ENCODE results near the gene ST3GAL5.

DNA sequence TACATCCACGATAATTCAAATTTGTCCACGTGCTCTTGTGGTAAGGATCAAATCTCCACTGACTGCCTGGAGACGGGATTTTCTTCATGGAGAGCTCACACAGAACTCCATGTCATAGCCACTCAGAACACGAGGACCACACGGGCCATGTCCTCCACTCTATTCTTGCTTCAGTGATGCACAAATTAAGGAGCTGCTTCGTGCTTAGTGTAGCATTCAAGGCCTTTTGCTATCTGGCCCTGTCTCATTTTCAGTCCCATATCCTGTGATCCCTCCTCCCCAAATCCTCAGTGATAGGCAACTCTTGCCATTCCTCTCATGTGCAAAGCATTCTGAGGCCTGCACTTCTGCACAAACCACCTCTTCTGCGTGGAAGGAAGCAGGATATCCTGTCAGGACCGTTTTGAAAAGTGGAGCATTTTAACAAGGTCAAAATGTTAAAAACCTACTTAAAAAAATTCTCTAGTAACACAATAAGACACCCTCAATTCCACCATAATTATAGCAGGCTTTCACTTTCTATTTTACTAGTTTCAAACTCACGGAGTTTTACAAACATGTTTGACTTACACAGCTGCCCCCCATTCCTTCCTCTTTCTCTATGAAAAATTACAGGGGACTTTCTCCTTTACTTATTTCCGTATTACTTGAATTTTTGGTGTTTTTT lies 35.2 kb downstream of the ST3GAL5 start:
- TF ChIP-seq, protein P1, sequence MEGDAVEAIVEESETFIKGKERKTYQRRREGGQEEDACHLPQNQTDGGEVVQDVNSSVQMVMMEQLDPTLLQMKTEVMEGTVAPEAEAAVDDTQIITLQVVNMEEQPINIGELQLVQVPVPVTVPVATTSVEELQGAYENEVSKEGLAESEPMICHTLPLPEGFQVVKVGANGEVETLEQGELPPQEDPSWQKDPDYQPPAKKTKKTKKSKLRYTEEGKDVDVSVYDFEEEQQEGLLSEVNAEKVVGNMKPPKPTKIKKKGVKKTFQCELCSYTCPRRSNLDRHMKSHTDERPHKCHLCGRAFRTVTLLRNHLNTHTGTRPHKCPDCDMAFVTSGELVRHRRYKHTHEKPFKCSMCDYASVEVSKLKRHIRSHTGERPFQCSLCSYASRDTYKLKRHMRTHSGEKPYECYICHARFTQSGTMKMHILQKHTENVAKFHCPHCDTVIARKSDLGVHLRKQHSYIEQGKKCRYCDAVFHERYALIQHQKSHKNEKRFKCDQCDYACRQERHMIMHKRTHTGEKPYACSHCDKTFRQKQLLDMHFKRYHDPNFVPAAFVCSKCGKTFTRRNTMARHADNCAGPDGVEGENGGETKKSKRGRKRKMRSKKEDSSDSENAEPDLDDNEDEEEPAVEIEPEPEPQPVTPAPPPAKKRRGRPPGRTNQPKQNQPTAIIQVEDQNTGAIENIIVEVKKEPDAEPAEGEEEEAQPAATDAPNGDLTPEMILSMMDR (IDR thresholded peaks at IDR 0.05 in 4 of 5, conservative IDR thresholded peaks at IDR 0.05 in 1 of 5) = no peak
- no peak for TF ChIP-seq POLR2A (IDR thresholded peaks at IDR 0.05)
